ENCODE data around the gene ARNT2.

ARNT2 gene

GRCh38 chr15:80563372-80563997, 159.3 kb downstream of the ARNT2 start:
- no peak overlapping the region for H3K4me2 ChIP-seq (ENCODE audit: low read length)
- H3K4me1 ChIP-seq (ENCODE audit: control insufficient read depth, insufficient read depth, low read length) = peaks cover 8% of the 10 kb centered on the region
- no peak overlapping the region for H3K4me3 ChIP-seq (ENCODE audit: low read length)
- H3K27me3 ChIP-seq (ENCODE audit: control insufficient read depth, insufficient read depth, low read length) = no peaks in the 10 kb centered on the region
- no peak overlapping the region for H3K9ac ChIP-seq (ENCODE audit: low read depth, low read length)
- peaks cover 6% of the 10 kb centered on the region for H3K36me3 ChIP-seq (ENCODE audit: insufficient read depth, low read length)
- no peaks in the 10 kb centered on the region for H3K9me3 ChIP-seq (replicated peaks; ENCODE audit: low read length)

DNA sequence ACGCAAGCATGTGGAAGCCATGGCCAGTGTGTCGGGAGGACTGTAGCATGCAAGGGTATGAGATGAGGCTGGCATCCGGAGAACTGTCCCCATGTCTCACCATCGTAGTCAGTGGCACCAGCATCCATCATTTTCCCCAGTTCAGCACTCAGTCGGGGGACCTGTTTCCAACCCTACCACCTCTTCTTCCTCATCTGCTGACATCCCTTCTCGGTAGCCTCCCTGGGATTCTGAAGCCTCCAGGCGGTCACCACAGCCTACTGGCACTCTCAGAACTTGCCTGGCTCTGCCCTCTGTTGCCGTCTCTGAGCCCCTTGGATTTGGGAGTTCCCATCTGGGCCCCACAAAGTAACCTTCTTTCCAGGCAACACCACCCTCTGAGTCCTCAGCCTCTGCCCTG, 159.9 kb downstream of the ARNT2 start:
- H3K4me3 ChIP-seq (ENCODE audit: low read length) = no peak overlapping the region
- H3K36me3 ChIP-seq (ENCODE audit: insufficient read depth, low read length) = peaks cover 6% of the 10 kb centered on the region
- no peak overlapping the region for H3K9ac ChIP-seq (ENCODE audit: low read depth, low read length)
- H3K4me2 ChIP-seq (ENCODE audit: low read length) = no peak overlapping the region
- no peaks in the 10 kb centered on the region for H3K9me3 ChIP-seq (replicated peaks; ENCODE audit: low read length)
- peaks cover 11% of the 10 kb centered on the region for H3K4me1 ChIP-seq (ENCODE audit: control insufficient read depth, insufficient read depth, low read length)
- no peaks in the 10 kb centered on the region for H3K27me3 ChIP-seq (ENCODE audit: control insufficient read depth, insufficient read depth, low read length)

DNA sequence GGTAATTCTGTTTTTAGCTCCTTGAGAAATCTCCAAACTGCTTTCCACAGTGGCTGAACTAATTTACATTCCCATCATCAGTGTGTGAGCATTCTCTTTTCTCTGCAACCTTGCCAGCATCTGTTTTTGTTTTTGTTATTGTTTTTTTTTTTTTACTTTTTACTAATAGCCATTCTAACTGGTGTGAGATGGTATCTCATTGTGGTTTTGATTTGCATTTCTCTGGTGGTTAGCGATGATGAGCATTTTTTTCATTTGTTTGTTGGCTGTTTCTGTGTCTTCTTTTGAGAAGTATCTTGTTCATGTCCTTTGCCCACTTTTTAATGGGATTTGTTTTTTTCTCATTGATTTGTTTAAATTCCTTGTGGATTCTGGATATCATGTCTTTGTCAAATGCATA, 161.2 kb downstream of the ARNT2 start:
- H3K4me1 ChIP-seq (ENCODE audit: control insufficient read depth, insufficient read depth, low read length) = peaks cover 11% of the 10 kb centered on the region
- H3K9me3 ChIP-seq (replicated peaks; ENCODE audit: low read length) = no peaks in the 10 kb centered on the region
- no peak overlapping the region for H3K4me2 ChIP-seq (ENCODE audit: low read length)
- H3K4me3 ChIP-seq (ENCODE audit: low read length) = no peak overlapping the region
- no peaks in the 10 kb centered on the region for H3K27me3 ChIP-seq (ENCODE audit: control insufficient read depth, insufficient read depth, low read length)
- no peak overlapping the region for H3K9ac ChIP-seq (ENCODE audit: low read depth, low read length)
- peaks cover 6% of the 10 kb centered on the region for H3K36me3 ChIP-seq (ENCODE audit: insufficient read depth, low read length)

DNA sequence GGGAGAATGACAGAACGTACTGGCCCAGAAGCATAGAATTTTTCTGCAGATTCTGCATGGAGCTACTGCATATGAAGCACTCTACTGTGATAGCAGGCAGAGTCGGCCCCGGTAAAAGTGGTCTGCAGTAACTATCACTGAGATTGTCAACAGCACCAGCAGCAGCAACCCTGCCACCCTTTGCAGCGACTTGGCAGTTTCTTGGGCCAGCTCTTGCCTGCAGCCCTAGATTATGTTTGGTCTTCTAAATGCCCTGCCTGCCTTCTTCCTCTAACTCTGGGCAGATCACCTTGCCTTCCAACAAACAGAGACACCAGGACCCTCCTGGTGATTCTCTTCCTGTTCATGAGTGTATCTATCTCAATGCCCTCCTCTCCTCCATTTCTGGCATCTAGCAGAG, 161.8 kb downstream of the ARNT2 start:
- Histone ChIP-seq H3K4me2 (ENCODE audit: low read length) (no peak overlapping the region), H3K36me3 (ENCODE audit: insufficient read depth, low read length) (peaks cover 6% of the 10 kb centered on the region), H3K9me3 (replicated peaks; ENCODE audit: low read length) (no peaks in the 10 kb centered on the region), H3K4me3 (ENCODE audit: low read length) (no peak overlapping the region), H3K9ac (ENCODE audit: low read depth, low read length) (no peak overlapping the region), H3K4me1 (ENCODE audit: control insufficient read depth, insufficient read depth, low read length) (peaks cover 11% of the 10 kb centered on the region), H3K27me3 (ENCODE audit: control insufficient read depth, insufficient read depth, low read length) (no peaks in the 10 kb centered on the region)

GRCh38 chr15:80567721-80568157, 163.6 kb downstream of the ARNT2 start:
- Histone ChIP-seq H3K4me3 (ENCODE audit: low read length) (no peak overlapping the region), H3K9ac (ENCODE audit: low read depth, low read length) (peak overlapping the region; percentile 13), H3K4me2 (ENCODE audit: low read length) (peak overlapping the region; percentile 17), H3K36me3 (ENCODE audit: insufficient read depth, low read length) (peaks cover 6% of the 10 kb centered on the region), H3K9me3 (replicated peaks; ENCODE audit: low read length) (no peaks in the 10 kb centered on the region), H3K4me1 (ENCODE audit: control insufficient read depth, insufficient read depth, low read length) (peaks cover 11% of the 10 kb centered on the region), H3K27me3 (ENCODE audit: control insufficient read depth, insufficient read depth, low read length) (no peaks in the 10 kb centered on the region)

DNA sequence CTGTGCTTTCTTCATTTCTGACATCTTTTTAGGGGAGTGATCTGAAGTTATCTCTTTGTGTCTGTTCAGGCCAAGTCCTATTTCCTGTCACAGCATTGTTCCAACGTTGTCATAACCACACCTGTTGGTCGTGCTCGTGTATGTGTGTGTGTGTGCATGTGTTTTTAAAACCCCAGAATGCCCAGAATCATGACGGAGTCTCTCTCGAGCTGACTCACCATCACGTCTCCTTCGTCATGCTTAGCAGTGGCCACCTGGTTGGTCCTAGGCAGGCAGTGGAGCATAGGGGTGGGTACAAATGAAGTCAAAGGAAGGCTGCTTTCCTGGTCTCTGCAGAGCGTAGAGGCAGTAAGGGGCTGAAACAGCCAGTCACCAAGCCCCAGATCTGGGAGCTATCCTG, 164.1 kb downstream of the ARNT2 start:
- H3K27me3 ChIP-seq (ENCODE audit: control insufficient read depth, insufficient read depth, low read length) = no peaks in the 10 kb centered on the region
- peak overlapping the region; percentile 13 for H3K9ac ChIP-seq (ENCODE audit: low read depth, low read length)
- no peaks in the 10 kb centered on the region for H3K9me3 ChIP-seq (replicated peaks; ENCODE audit: low read length)
- peaks cover 11% of the 10 kb centered on the region for H3K4me1 ChIP-seq (ENCODE audit: control insufficient read depth, insufficient read depth, low read length)
- H3K4me2 ChIP-seq (ENCODE audit: low read length) = peak overlapping the region; percentile 17
- H3K36me3 ChIP-seq (ENCODE audit: insufficient read depth, low read length) = peaks cover 6% of the 10 kb centered on the region
- H3K4me3 ChIP-seq (ENCODE audit: low read length) = no peak overlapping the region

- no peaks in the 10 kb centered on the region for H3K9me3 ChIP-seq (replicated peaks; ENCODE audit: low read length)
- peaks cover 11% of the 10 kb centered on the region for H3K4me1 ChIP-seq (ENCODE audit: control insufficient read depth, insufficient read depth, low read length)
- no peak overlapping the region for H3K9ac ChIP-seq (ENCODE audit: low read depth, low read length)
- H3K4me2 ChIP-seq (ENCODE audit: low read length) = no peak overlapping the region
- peaks cover 1% of the 10 kb centered on the region for H3K36me3 ChIP-seq (ENCODE audit: insufficient read depth, low read length)
- H3K27me3 ChIP-seq (ENCODE audit: control insufficient read depth, insufficient read depth, low read length) = no peaks in the 10 kb centered on the region
- H3K4me3 ChIP-seq (ENCODE audit: low read length) = no peak overlapping the region
Measured at GRCh38 chr15:80568876-80569605, 164.9 kb downstream of the ARNT2 start.

- Histone ChIP-seq H3K9ac (ENCODE audit: low read depth, low read length) (no peak overlapping the region), H3K4me3 (ENCODE audit: low read length) (no peak overlapping the region), H3K27me3 (ENCODE audit: control insufficient read depth, insufficient read depth, low read length) (no peaks in the 10 kb centered on the region), H3K4me1 (ENCODE audit: control insufficient read depth, insufficient read depth, low read length) (peaks cover 11% of the 10 kb centered on the region), H3K36me3 (ENCODE audit: insufficient read depth, low read length) (no peaks in the 10 kb centered on the region), H3K9me3 (replicated peaks; ENCODE audit: low read length) (no peaks in the 10 kb centered on the region), H3K4me2 (ENCODE audit: low read length) (no peak overlapping the region)
Measured at GRCh38 chr15:80569656-80570055, 165.5 kb downstream of the ARNT2 start.

GRCh38 chr15:80570553-80570952, 166.4 kb downstream of the ARNT2 start:
- H3K9ac ChIP-seq (ENCODE audit: low read depth, low read length) = no peak overlapping the region
- no peaks in the 10 kb centered on the region for H3K27me3 ChIP-seq (ENCODE audit: control insufficient read depth, insufficient read depth, low read length)
- no peak overlapping the region for H3K4me2 ChIP-seq (ENCODE audit: low read length)
- H3K4me3 ChIP-seq (ENCODE audit: low read length) = no peak overlapping the region
- peaks cover 11% of the 10 kb centered on the region for H3K4me1 ChIP-seq (ENCODE audit: control insufficient read depth, insufficient read depth, low read length)
- no peaks in the 10 kb centered on the region for H3K9me3 ChIP-seq (replicated peaks; ENCODE audit: low read length)
- H3K36me3 ChIP-seq (ENCODE audit: insufficient read depth, low read length) = no peaks in the 10 kb centered on the region

- Histone ChIP-seq H3K4me1 (ENCODE audit: control insufficient read depth, insufficient read depth, low read length) (peaks cover 11% of the 10 kb centered on the region), H3K9me3 (replicated peaks; ENCODE audit: low read length) (no peaks in the 10 kb centered on the region), H3K4me3 (ENCODE audit: low read length) (no peak overlapping the region), H3K9ac (ENCODE audit: low read depth, low read length) (no peak overlapping the region), H3K36me3 (ENCODE audit: insufficient read depth, low read length) (no peaks in the 10 kb centered on the region), H3K27me3 (ENCODE audit: control insufficient read depth, insufficient read depth, low read length) (no peaks in the 10 kb centered on the region), H3K4me2 (ENCODE audit: low read length) (no peak overlapping the region)
Measured at GRCh38 chr15:80572337-80572736, 168.2 kb downstream of the ARNT2 start.

- Histone ChIP-seq H3K4me3 (ENCODE audit: low read length) (no peak overlapping the region), H3K9me3 (replicated peaks; ENCODE audit: low read length) (no peaks in the 10 kb centered on the region), H3K36me3 (ENCODE audit: insufficient read depth, low read length) (no peaks in the 10 kb centered on the region), H3K4me2 (ENCODE audit: low read length) (no peak overlapping the region), H3K27me3 (ENCODE audit: control insufficient read depth, insufficient read depth, low read length) (no peaks in the 10 kb centered on the region), H3K9ac (ENCODE audit: low read depth, low read length) (no peak overlapping the region), H3K4me1 (ENCODE audit: control insufficient read depth, insufficient read depth, low read length) (peaks cover 2% of the 10 kb centered on the region)
Measured at GRCh38 chr15:80573606-80574005, 169.4 kb downstream of the ARNT2 start.

DNA sequence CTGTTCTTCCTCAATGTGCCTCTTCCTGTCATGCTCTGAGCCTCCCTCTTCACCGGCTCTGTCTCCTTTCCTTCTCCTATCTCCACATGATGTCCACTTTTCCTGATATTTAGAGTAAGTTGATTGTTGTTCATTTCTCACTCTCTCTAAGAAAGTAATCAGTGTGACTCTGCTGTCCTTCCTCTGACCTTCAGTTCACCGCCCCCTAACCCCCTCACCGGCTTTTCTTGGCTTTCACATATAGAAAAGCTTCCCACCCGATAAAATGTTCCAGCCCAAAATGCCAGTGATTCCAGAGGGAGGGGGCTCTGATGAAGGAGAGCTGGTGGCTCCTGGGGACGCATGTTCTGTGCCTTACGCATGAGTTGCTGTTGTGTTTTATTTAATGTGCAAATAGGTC, 170.4 kb downstream of the ARNT2 start:
- Histone ChIP-seq H3K4me3 (ENCODE audit: low read length) (no peak overlapping the region), H3K27me3 (ENCODE audit: control insufficient read depth, insufficient read depth, low read length) (no peaks in the 10 kb centered on the region), H3K4me1 (ENCODE audit: control insufficient read depth, insufficient read depth, low read length) (no peaks in the 10 kb centered on the region), H3K4me2 (ENCODE audit: low read length) (no peak overlapping the region), H3K36me3 (ENCODE audit: insufficient read depth, low read length) (no peaks in the 10 kb centered on the region), H3K9me3 (replicated peaks; ENCODE audit: low read length) (no peaks in the 10 kb centered on the region), H3K9ac (ENCODE audit: low read depth, low read length) (no peak overlapping the region)

All from skeletal muscle satellite cell (primary cell).